CD4-positive, alpha-beta T cell treated with Interleukin-15 for 1 hour (primary cell): ENCODE data around the gene DCTN3.

Experiments used
- DNase-seq: peaks from one replicate; pipeline ENCODE4 v3.0.0-alpha.2; 2020

The DCTN3 gene

DNA sequence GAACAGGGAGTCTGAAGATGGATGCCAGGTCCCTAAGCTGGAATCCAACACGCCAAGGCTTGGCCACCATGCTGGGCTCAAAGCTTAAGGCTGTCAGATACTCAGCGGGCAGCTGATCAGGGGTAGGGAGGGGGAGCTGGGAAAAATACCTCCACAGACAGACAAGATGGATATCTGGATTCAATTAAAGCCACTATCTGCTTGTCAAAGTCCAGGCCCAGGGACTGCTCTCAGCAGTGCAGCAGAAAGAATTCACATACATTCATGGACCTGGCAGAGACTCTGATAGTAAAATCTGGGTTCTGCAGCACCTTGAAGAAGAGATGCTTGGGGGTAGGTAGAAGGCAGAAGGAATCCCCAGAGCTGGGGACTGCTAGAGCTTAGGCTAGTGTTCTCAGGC, 5.2 kb downstream of the DCTN3 start:
- no peak for DNase-seq

DNA sequence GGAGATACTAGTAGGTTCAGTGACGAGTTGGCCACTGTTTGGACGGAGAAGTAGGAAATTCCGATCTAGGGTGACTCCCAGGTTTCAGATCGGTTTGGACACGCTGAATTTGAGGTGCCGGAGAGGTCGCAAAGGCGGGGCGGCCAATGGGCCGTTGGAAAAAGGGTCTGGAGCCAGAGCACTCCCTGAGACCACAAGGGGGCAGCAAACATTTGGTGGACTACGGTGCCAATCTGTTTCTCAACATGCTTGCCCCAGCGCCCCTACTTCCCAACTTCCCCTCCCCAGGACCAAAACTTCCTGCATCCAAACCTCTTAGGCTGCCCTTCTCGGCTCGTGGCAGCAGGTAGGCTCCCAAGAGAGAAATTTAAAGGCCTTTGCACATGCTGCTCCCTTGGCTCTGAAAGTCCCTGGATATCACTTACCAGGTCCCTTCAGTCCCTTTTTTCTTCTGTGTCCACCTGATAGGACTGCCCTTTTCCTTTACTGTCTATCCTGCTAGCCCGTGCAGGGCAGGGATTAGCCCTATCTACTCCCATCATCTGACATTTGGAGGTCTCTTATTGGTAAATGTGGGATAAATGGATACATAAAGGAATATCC, 7.4 kb downstream of the DCTN3 start:
- DNase-seq: peak; percentile 69

DNA sequence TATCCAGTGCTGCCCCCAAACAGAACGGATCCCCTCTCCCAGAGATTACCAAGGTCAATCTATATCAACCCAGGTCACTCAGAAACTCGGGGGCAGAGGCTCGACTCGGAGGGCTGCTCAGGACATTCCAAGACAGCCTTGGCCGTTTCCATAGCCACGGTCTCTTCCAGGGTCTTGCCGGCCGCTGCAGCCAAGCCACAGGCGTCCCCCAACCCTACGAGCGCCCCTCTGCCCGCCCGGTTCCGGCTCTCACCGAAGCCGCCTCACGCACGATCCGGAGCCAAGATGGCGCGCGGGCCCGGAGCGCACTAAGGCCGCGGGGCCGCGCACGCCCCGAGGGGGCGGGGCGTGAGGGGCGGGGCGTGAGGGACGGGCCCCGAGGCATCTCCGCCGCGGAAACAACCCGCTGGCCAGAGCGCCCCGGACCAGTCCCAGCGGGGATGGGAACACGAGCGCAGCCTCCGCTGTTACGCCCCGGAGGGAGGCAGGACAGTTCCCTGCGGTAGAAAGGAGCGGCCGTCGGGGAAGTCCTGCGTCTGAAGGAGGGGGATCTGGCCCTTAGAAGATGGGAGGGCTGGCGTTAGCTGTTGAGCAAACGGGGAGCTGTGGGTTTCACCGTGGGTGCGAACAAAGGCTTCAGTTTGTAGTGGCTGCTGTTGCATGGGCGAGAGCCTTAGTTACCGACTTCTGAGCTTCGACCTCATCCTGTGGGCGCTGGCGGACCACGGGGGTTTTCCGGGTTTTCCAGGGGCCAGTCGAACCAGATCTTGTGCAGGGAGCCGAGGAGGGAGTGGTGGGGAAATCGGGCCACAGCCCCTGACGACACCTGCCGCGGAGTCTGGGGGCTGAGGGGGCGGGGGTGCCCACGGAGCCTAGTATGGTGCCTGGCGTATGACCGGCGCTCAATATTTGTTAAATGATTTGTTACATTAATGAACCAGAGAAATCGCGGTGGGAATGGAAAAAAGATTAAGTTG, 8.2 kb downstream of the DCTN3 start, which contains the start of gene RPP25L:
RPP25L (minus strand) TSS at position 287 of the 977 bp plus-strand sequence. CDS start 801 bp downstream, outside the sequence.
- DNase-seq: peak; percentile 83

DNA sequence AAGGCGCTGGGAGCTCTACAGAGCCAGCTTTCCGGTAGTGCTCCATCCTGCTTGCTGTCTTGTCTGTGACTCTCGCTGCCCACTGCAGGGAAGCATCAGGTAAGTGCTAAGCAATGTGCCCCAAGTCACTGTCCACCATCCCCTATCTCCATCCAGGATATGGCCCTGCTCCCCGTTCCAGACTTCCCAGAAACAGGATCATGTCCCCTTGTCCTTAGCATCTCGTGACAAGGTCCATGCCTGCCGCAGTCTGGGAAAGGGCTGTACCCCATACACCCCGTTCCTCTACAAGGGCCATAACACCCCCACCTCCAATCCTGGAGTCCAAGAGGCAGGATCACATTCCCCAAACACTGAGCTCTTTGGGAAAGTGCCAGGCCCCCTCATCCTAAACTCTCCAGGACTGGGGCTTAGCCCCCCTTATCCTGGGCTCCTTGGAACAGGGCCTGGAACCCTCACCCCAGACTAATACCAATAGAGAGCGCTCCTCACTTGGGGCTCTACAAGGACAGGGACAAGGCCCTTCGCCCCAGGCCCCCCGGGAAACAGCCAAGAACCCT, 9.0 kb downstream of the DCTN3 start:
- no peak for DNase-seq

DNA sequence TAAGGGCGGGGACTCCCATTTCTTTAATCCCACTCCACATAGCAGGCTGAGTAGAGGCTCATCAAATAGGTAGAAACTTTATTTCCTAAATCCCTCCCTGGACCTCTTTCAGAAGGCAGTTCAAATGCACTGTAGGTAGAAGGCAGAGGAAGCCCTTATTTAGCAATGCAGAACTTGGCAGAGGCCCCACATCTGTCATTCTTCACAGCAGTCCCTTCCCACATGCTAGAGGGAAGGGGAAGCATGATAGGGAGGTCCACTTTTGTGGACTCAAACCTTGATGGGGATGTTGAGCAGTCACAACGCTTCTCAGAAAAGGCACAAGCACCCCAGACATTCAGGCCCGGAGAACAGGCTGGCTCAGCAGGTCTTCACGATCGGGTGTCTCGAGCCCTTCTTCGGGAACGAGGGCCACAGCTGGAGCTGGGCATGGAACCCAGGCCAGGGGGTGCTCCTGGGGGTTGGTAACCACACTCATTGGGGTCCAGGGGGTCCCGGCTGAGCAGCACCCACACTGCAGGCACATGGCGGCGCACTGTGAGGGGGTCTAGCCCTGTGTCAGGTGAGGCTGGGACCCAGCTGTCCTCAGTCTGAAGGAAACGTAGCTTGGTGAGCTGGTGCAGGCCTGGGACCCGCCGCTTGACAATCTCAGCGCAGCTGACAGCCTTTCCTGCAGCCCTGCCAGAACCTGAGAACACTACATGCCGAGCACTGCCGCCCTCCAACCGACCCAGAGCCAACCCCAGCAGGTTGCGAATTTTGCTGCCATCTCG, 9.7 kb downstream of the DCTN3 start:
- no peak for DNase-seq

DNA sequence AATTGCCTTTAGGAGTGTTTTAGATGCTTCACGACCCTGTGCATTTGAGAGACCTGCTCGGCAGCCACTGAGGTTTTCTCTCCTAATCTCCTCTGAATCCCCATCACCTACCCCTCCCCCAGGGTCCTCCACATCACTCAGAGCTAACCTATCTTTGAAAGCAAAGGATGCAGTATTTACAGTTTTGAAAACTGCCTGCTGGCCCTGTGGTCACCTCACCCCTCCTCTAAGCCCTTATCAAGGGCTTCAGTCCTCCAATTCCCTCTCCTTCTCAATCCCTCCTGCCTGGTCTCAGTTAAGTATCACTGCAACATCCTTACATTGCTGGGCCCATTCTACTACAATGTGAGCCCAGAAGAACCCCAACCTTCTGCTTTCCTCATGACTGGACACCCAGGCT, 13.0 kb downstream of the DCTN3 start:
- DNase-seq: no peak

DNA sequence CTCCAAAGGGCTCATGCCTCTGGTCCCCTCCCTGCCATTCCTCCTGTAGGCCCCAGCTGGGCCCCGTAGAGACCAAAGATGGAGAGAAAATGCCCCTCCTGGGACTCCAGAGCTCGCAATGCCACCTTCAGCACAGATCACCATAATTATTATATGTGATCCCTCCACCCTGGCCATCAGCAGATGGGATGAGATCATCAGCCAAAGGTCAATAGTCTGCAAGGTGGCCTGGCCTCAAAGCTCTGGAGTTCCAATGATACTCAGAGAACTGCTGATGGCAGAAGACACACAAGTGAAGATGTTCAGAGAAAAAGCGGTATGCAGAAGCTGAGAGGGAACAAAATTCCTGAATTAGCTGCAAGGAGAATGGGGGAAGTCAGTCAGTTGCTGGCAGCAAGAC, 13.4 kb downstream of the DCTN3 start:
- no peak for DNase-seq

DNA sequence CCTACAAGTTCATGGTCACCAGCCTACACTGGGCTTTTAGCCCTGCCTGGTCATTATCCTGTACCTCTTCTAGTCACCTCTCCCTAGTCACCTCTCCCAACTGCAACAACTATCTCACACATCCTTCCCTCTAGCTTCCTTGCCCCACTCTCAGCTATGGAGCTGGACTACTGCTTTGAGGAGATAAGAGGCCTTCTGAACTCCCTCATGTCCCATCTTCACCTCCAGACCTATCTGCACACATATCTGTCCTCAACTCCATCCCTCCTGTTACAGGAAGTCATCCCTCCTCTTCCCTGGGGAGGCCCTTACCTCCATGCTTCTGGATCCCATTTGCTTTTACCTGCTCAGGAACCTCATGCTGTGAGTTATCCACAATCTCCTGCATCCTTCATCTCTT, 14.1 kb downstream of the DCTN3 start:
- no peak for DNase-seq

DNA sequence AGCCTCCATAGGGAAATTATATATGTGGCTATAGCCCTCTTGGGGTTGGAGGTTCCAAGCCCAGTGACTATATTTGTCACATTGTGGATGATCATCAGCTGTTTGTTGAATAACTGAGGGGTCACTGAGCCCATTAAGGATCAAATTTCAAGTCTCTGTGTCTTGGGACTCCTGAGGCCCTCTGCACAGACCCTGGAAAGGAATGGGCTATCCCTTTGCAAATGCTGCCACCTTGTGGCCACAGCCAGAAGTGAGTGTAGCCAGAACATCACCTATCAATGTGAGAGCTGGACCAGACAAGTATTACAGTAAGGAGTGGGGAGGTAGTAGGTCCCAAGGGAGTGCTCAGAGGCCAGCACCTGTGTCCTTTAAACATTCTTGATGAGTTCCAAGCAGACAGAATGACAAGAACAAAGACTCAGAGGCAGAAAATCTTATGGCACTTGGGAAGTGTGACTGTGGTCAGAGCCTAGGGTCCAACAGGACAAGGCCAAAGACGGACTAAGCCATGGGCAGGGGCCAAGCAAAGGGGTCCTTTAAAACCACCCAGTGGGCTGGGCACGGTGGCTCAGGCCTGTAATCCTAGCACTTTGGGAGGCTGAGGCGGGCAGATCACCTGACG, 16.6 kb downstream of the DCTN3 start:
- DNase-seq: peak; percentile 76

DNA sequence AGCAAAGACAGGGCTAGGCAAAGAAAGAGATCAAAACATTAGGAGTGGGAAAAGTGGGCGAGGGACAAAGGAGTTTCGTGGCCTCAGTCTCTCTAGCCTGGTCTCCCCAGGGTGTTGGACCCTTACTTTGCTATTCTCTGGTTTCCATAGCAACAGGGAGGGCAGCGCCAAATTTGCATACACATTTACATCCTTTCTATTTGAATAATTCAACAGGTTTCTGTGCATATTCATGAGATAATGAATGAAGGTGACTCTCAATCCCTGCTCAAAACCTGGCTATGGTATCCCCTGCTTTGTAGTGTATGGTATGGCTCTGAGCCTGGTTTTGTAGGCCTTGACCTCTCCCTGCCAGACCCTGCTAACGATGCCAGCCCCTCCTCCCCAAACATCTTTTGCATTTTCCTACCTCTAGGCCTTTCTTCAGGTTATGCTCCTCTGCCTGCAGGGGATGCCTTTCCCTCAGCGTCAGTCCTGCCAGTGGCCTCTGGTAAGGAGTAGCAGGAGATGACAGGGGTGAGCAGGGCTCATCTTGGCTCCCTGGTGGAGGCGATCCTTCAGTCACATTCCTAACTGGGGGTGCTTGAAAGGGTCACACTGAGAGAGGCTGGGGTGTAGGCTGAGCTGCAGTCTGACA, 18.2 kb downstream of the DCTN3 start:
- no peak for DNase-seq

DNA sequence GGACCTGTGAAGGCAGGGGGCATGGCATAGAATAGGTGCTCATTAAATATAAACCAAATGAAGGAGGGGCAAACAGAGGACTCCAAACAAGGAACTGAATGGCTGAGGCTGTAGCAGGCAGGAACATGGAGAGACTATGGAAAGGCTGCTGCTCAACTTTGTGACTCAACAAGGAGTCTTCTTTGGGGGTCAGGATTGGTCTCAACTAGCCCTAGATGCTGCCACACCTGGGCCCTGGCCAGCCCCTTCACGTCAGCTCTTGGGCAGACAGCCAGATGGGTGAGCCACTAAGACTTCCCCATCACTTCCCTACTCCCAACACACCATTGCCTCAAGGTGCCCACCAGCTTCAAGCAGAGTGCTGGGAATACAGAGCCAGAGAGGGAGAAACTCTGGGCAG, 19.4 kb downstream of the DCTN3 start:
- DNase-seq: no peak

DNA sequence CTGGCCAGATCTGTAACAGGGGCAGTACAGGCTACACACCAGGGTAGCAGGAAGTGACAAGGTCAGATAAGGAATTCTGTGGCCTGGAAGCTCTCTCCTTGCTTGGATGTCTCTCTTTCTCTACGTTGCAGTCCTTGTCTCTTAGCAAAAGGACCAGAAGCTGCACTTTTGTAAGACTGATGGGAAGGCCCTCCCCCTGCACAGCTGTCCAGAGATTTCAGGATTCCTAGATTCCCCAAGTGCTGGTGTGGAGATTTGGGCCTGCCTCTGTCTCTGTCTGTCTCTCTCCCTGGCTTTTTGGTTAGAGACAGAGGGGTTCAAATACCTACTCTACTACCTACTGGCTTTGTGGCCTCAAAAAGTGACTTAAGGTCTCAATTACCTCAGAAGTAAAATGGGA, 20.7 kb downstream of the DCTN3 start:
- no peak for DNase-seq

DNA sequence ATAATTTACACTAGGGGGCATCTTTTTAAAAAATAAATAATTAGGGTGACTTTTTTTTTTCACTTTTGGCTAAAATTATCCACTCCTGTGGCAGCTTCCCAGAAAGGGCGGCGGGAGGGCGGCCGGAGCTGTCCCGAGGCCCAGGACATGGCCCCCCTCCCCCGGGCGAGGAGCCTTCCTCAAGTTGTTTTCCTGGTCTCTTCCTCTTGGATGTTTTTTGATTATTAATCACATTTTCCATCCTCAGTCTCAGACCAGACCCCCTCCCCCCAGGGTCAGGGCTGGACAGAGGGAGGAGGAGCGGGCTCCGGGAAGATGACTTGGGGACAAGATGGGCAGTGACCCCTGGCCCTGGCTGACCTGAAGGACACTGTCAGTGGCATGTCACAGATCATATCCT, 26.1 kb downstream of the DCTN3 start:
- DNase-seq: no peak

DNA sequence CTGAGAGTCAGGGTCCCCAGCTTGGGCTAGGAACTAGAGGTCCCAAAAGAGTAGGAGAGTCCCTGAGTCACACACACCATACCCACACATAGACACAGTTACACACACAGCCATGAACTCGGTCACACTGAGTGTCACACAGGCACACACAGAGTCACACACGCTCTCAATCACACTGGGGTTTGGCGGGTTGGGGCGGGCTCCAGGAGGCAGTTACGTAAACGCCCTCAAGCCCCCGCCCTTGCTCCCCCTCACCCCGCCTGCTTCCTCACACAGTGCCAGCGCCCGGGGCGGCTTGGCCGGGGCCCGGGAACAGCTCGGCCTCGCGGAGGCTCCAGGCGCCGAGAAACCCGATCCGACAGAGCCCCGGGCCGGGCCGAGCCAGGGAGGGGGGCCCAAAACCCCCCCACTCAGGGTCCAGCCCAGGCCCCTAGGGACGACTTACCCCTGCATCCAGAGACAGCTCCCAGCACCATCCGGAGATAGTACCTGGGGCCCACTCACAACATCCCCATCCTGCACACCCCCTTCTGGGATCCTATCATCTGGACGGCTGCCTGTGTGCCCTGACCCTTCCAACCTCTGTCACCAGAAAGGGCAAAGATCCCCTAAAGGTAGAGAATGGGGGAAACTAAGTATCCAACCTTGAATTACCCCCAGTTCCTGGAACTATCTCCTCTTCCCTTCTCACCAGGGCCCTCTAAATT, 27.2 kb downstream of the DCTN3 start:
- DNase-seq: no peak

DNA sequence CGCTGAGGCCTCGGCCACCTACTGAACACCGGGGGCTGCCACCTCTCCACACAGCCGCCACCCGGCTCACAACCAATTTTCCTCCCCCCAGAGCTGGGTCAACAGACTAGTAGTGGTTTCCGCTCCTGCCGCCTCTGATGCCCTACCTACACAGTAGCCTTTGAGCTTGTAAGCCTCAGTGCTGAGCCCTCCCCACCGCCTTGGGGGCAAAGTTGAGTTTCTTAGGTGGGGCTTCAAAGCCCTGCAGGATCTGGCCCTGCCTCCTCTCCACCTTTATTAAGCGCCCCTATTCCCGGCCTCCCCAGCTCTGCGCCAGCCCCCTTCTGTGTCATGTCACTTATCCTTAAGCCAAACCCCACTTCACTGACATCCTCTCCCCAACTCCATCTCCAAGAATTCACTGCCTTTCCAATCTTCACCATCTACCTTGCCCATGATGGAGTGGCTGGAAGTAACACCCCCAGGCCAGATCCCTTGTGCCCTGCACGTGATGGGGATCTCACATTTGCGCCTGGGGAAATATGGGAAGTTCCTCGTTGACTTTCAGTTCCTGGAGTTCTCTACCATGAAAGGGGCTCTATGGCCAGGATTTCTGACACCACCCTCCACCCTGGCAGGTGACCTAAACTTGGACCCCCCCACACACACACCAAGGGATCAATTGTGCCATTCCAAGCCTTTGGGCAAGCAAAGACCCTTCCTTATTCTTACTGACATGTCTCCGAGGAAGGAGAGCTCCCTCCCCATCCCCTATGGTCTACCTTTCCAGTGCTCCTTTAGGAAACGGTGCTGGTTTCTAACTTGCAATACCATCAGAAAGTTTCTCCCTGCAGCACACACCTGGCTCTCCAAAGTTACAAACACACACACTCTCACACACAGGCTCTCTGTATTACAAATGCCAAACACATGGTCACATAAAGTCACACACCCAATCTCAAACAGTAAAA, 28.1 kb downstream of the DCTN3 start:
- no peak for DNase-seq

DNA sequence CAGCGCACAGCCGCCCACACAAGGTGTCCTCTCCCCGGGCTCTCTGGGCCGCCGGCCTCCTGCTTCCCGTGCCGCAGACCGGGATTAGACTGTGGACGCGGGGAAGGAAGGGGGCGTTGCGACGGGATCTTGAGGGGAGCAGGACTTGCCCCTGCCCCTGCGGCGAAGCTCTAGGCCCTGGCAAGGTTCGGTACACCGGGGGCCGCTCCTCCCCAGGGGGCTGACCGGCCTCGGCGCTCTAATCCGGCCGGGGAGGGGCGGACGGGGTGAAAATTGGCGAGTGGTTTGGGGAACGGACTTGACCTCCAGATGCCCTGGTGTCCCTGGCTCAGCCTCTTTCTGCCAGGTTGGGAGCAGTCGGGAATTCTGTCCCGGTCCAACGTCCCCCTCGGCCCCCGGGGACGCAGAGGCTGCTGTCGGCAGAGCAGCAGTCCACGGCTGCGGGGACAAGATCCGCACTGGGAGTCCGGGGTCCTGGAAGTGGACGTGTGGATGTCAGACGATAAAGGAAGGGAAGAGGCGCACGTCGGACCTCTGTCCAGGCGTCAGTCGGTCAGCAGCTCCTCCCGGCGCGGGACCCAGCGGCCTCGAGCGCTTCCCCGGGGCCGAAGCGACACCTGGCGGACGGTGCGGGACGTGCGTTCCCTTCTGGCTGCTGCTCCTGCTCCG, 28.9 kb downstream of the DCTN3 start:
- DNase-seq: peak; percentile 69

DNA sequence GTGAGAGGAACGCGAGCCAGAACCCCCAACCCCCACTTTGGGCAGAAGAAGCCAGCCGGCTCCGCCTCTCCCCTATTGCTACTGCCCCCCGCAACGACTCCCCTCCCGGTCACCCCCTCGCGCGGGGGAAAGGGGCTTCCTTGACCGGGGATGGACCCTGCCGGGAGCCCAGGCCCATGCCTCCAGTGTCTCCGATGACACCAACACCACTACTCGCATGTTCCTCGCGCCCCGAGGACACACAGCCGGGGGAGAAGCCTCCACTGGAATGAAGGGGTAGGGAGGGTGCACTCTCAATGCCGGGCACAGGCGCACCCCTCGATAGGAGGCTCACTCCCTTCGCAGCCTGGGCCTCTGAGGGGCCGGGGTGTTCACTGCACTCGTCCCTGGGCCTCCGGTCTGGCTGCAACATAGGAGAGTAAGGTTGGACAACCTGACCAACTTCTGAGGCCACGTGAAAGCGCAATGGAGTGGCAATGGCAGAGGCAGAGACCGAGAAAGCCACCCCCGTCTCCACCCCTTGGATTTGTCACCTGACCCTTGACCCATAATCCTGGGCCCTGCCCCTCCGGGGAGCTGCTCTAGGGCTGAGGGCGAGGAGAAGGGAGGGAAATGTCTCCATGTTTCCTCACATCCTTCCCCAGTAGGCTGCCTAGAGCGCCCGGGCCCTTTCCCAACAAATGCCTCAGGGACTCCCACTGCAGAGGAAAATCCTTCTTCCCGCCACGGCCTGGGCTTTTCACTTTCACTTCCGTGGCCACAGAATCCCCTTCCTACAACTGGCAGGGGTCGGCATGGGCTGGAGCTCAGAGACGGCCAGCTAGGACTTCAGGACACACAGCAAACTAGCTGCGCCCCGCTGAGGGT, 29.7 kb downstream of the DCTN3 start:
- no peak for DNase-seq

DNA sequence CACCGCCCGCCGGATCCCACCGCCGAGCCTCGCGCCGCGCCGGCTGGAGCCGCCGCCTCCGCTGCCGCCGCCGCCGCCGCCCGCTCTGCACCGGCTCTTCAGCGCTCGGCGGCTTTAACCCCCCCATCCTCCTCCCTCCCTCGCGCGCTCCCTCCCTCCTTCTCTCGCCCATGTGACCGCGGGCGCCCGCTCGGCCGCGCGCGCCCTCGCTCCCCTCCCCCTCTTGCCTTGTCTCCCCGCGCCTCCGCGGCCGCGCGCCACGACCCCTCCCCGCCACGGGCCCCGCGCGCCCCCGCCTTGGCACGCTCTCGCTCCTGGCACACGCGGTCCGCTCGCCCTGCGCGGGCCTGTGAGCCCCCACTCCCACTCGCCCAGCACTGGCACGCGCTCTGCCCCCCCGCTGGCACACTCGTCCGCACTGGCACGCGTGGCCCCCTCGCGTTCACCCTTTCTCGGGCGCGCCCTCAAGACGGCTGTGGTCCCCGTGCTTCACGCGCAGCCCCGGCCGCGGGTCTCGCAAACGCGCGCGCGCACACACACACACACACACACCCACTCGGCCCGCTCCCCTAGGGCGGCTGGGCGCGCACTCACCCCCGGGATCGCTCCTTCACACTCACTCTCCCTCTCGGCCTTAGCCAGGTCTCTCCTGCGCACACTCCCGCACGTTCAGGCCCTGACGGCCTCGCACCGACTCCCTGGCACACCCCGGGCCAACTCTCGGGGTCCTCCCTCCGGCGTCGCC, 30.5 kb downstream of the DCTN3 start, which contains the start of gene CNTFR:
CNTFR (minus strand) TSS at position 89 of the 745 bp plus-strand sequence. CDS start 20,743 bp downstream, outside the sequence.
- DNase-seq: no peak
